K562 (cell line): ENCODE data around the gene RGMA. TPM values are rescaled to one million over a fixed set of nuclear protein-coding genes. Genes with fewer than 3 reads are reported as not detected.

Source experiments
- ATAC-seq: fragments of 200-7000 bp; cut with Tn5 transposase; 3 replicates; pipeline ENCODE4 v1.9.1; 2020; ENCODE audit warnings: moderate library complexity
- BruUV-seq: library from RNA; stranded (reverse); fragments of 400-500 nt; replicated peaks from 2 replicates; lab custom pipeline; 2021; lab: Mats Ljungman, UMichigan
- CTCF ChIA-PET: fragments of 300-600 bp; formaldehyde crosslinking; extraction: SDS; loops from one replicate; lab custom pipeline; 2021; ENCODE audit warnings: low intra/inter-chr PET ratio; lab: Yijun Ruan, JAX
- POLR2A ChIA-PET: fragments of 300-600, 350-650 bp; sonication (Branson Sonifier 250); formaldehyde crosslinking; extraction: SDS; loops from one replicate; lab custom pipeline; 2021; ENCODE audit warnings: antibody characterized with exemption, inconsistent platforms; lab: Yijun Ruan, JAX
- DNase-seq, 4 experiments: peaks; one replicate each; pipeline versions ENCODE4 v3.0.0 to v3.0.0-alpha.2; 2011 to 2018; ENCODE audit warnings: low spot score in 3 of 4, mixed read lengths in 3 of 4; ENCODE audit errors: extremely low read depth in 1 of 4
- FAIRE-seq: peaks from 2 replicates; lab custom pipeline; 2011; peaks lifted over from hg19 to GRCh38; lab: Jason Lieb, UNC
- H2AFZ ChIP-seq: 2 replicates; pipeline ENCODE4 v1.6.0; 2011; ENCODE audit warnings: low read depth, low read length, control low read depth, inconsistent platforms
- H3K27ac ChIP-seq: fragments of 200-600 bp; 3 replicates; pipeline ENCODE4 v1.8.0; 2011; ENCODE audit warnings: low read depth, mild to moderate bottlenecking, control low read depth, inconsistent platforms, low read length, moderate library complexity, mixed read lengths; ENCODE audit errors: extremely low read depth
- H3K27me3 ChIP-seq, 2 experiments: fragments of 300-600 bp in 1 of 2; 2 replicates in 1 of 2; 3 replicates in 1 of 2; pipeline versions ENCODE4 v1.6.0 to v1.8.0; 2011; ENCODE audit warnings: inconsistent platforms in 2 of 2, low read length in 2 of 2, mild to moderate bottlenecking in 1 of 2, mixed read lengths in 1 of 2, moderate library complexity in 1 of 2; ENCODE audit not compliant: control insufficient read depth in 2 of 2, insufficient read depth in 2 of 2
- H3K36me3 ChIP-seq: fragments of 300-600 bp; 3 replicates; pipeline ENCODE4 v1.8.0; 2011; ENCODE audit warnings: mild to moderate bottlenecking, low read length, inconsistent platforms; ENCODE audit not compliant: control insufficient read depth, insufficient read depth
- H3K4me1 ChIP-seq, 2 experiments: fragments of 200-600 bp in 1 of 2; replicated peaks in 1 of 2; 2 replicates in 1 of 2; 3 replicates in 1 of 2; pipeline versions ENCODE4 v1.5.1 to v1.8.0; 2011; ENCODE audit warnings: inconsistent platforms in 2 of 2, low read length in 2 of 2, mild to moderate bottlenecking in 1 of 2, mixed read lengths in 1 of 2, moderate library complexity in 1 of 2; ENCODE audit not compliant: control insufficient read depth in 2 of 2, insufficient read depth in 2 of 2
- H3K4me2 ChIP-seq: 2 replicates; pipeline ENCODE4 v1.6.1; 2011; ENCODE audit warnings: low read length, control low read depth, inconsistent platforms, mixed read lengths; ENCODE audit not compliant: insufficient read depth
- H3K4me3 ChIP-seq: fragments of 200-600 bp; sonication (generic), shearing (Covaris generic); 2 replicates; pipeline ENCODE4 v1.5.1; 2016; ENCODE audit warnings: control low read depth, inconsistent platforms
- H3K79me2 ChIP-seq: fragments of 200-600 bp; 3 replicates; pipeline ENCODE4 v1.8.0; 2011; ENCODE audit warnings: low read length, inconsistent platforms; ENCODE audit not compliant: control insufficient read depth, insufficient read depth
- H3K9ac ChIP-seq, 2 experiments: 2 replicates each; pipeline versions ENCODE4 v1.6.0 to v1.6.1; 2011; ENCODE audit warnings: low read depth in 2 of 2, low read length in 2 of 2, control low read depth in 1 of 2, inconsistent platforms in 1 of 2, mild to moderate bottlenecking in 1 of 2, mixed read lengths in 1 of 2; ENCODE audit not compliant: insufficient read depth in 1 of 2
- H3K9me1 ChIP-seq: one replicate; pipeline ENCODE4 v1.6.0; 2011; ENCODE audit warnings: inconsistent platforms, mild to moderate bottlenecking, low read length, moderate library complexity; ENCODE audit not compliant: control insufficient read depth, insufficient read depth
- H3K9me3 ChIP-seq: replicated peaks from 2 replicates; pipeline ENCODE4 v1.5.1; 2011; ENCODE audit warnings: low read depth, low read length, inconsistent platforms; ENCODE audit not compliant: control insufficient read depth, insufficient read depth
- H4K20me1 ChIP-seq: replicated peaks from 2 replicates; pipeline ENCODE4 v1.6.1; 2011; ENCODE audit warnings: low read length, inconsistent platforms, mixed read lengths; ENCODE audit not compliant: control insufficient read depth, insufficient read depth
- CBFA2T3 ChIP-seq: fragments of 450-650 bp; IDR thresholded peaks from 2 replicates; pipeline ENCODE4 v1.6.1; 2017
- E2F5 ChIP-seq: sonication (generic); formaldehyde crosslinking; IDR thresholded peaks from 2 replicates; pipeline ENCODE4 v1.8.0; 2022; ENCODE audit warnings: mild to moderate bottlenecking, missing genetic modification reagents
- ELF2 ChIP-seq: fragments of 250-450 bp; sonication (Bioruptor Pico); IDR thresholded peaks from 2 replicates; pipeline ENCODE4 v1.5.0; 2021; ENCODE audit warnings: mild to moderate bottlenecking
- SRF ChIP-seq, 2 experiments: fragments of 250-450, 450-650 bp in 1 of 2; sonication (Bioruptor Pico) in 1 of 2; sonication (generic) in 1 of 2; formaldehyde crosslinking; IDR thresholded peaks; 2 replicates each; pipeline versions ENCODE4 v1.5.0 to v1.5.1; 2020 to 2022; ENCODE audit warnings: mild to moderate bottlenecking in 1 of 2, missing genetic modification reagents in 1 of 2
- ZNF407 ChIP-seq: fragments of 450-650 bp; IDR thresholded peaks from 2 replicates; pipeline ENCODE4 v1.6.1; 2016; ENCODE audit warnings: low read depth
- WGBS: fragments of 100-300 bp; shearing (Covaris generic); methylation state at CpG from one replicate; pipeline ENCODE4 v1.1.6; 2016; ENCODE audit warnings: low coverage, mixed read lengths; ENCODE audit not compliant: insufficient coverage; ENCODE audit errors: missing lambda C conversion rate; 5-methylcytosine and 5-hydroxymethylcytosine counted together
- in situ Hi-C: fragments of 300-500 bp; cut with MboI; formaldehyde crosslinking; loops from 4 replicates; pipeline ENCODE4 v1.15.0; 2018; ENCODE audit warnings: inconsistent platforms, mixed read lengths
- intact Hi-C: fragments of 100-400 bp; cut with micrococcal nuclease; formaldehyde crosslinking; loops from 2 replicates; pipeline ENCODE4 v1.14.2; 2022
- polyA plus RNA-seq, 8 experiments: library from polyadenylated mRNA; depleted of rRNA in 4 of 8; stranded (reverse) in 5 of 8; unstranded in 3 of 8; fragments of >200 nt; fragmentation: Nextera tagmentation in 2 of 8; fragmentation: Illumina TruSeq in 1 of 8; extraction: Ambion mirVana in 2 of 8; extraction: Trizol in 1 of 8; gene quantifications; 2 replicates each; pipeline versions ENCODE4 v1.2.1 to v1.2.3, GENCODE V29; 2011 to 2014; ENCODE audit warnings: inconsistent platforms in 1 of 8, missing spikeins in 1 of 8
- total RNA-seq, 7 experiments: library from RNA; depleted of rRNA in 6 of 7; stranded (reverse); fragments of >200 nt in 6 of 7; fragmentation: Illumina TruSeq in 2 of 7; extraction: Trizol in 2 of 7; gene quantifications; 2 replicates each; pipeline versions ENCODE4 v1.2.1 to v1.2.3, GENCODE V29; 2011 to 2021; ENCODE audit warnings: low replicate concordance in 1 of 7

The RGMA gene
- total and polyA plus RNA-seq, 9 of the 15 experiments (the other 6 are each of a cell fraction or from before 2014, with no cell fraction given): 0.03 to 0.05 (median 0.03) TPM; not detected in 6

- H3K9ac ChIP-seq: no peak overlapping the region
- no peaks in the 10 kb centered on the region for H4K20me1 ChIP-seq
- H3K4me1 ChIP-seq: no peaks in the 10 kb centered on the region
- no peak for FAIRE-seq
- no peak for TF ChIP-seq CBFA2T3
- TF ChIP-seq, all 486 proteins: peak for 0
- H3K9me1 ChIP-seq: no peaks in the 10 kb centered on the region
- no peak overlapping the region for H3K4me2 ChIP-seq
- peaks cover 92% of the 10 kb centered on the region for H3K36me3 ChIP-seq
- POLR2A ChIA-PET: interaction anchor here (0.5 kb wide), 1 partner anchor 41 kb away, joined by 3 read pairs; no protein-coding TSS in a partner anchor
- H2AFZ ChIP-seq: no peak overlapping the region
- intact Hi-C loops: no loop called here
- BruUV-seq: no TSS peak
- ATAC-seq (peak; percentile 48; the same call in 1 of the 3 replicates), DNase-seq (no peak)
- H3K4me3 ChIP-seq: no peak overlapping the region
- H3K27ac ChIP-seq: no peak overlapping the region
- no peaks in the 10 kb centered on the region for H3K79me2 ChIP-seq
- CTCF ChIA-PET: no interaction called here
- in situ Hi-C loops: no loop called here
- WGBS: 95% methylated on average over 2 of the region's 2 CpGs
- H3K9me3 ChIP-seq: no peaks in the 10 kb centered on the region; the same call in 1 of the 2 replicates
- no peaks in the 10 kb centered on the region for H3K27me3 ChIP-seq
Measured at GRCh38 chr15:93001881-93002280, 87.1 kb downstream of the RGMA start.

GRCh38 chr15:93001156-93001555 is 87.9 kb downstream of the RGMA start:
- Histone ChIP-seq H3K27me3 (no peaks in the 10 kb centered on the region), H3K27ac (no peak overlapping the region), H3K4me2 (no peak overlapping the region), H3K36me3 (peaks cover 92% of the 10 kb centered on the region), H3K79me2 (no peaks in the 10 kb centered on the region), H3K9me3 (no peaks in the 10 kb centered on the region; the same call in 1 of the 2 replicates), H3K9me1 (no peaks in the 10 kb centered on the region), H3K4me1 (no peaks in the 10 kb centered on the region), H4K20me1 (no peaks in the 10 kb centered on the region), H2AFZ (no peak overlapping the region), H3K4me3 (no peak overlapping the region), H3K9ac (no peak overlapping the region)
- 89% methylated on average over 6 of the region's 6 CpGs for WGBS
- ATAC-seq: no peak
- ChIA-PET CTCF (no interaction called here), POLR2A (no interaction called here)
- no peak for DNase-seq
- FAIRE-seq: no peak
- intact Hi-C loops: no loop called here
- BruUV-seq: no TSS peak
- in situ Hi-C loops: no loop called here
- no peak for TF ChIP-seq ZNF407
- no peak for TF ChIP-seq ELF2
- no peak for TF ChIP-seq SRF (CRISPR knock-in tag; IDR thresholded peaks at IDR 0.05)
- no peak for TF ChIP-seq E2F5 (CRISPR knock-in tag)
